Tongue (tissue), 3 donors: ENCODE measurements around the gene IRF2BP2. TPM values are rescaled to one million over a fixed set of nuclear protein-coding genes. Genes with fewer than 3 reads are reported as not detected.

Experiments
- DNase-seq: peaks from one replicate; pipeline ENCODE4 v3.0.0-alpha.2; 2015
- small RNA-seq: library from RNA; depleted of rRNA; stranded (forward); fragments of <200 nt; gene quantifications from one replicate; pipeline ENCODE3, GENCODE V24; 2014; ENCODE audit warnings: low replicate concordance
- total RNA-seq: library from RNA; depleted of rRNA; stranded (reverse); fragments of >200 nt; gene quantifications from one replicate; pipeline ENCODE4 v1.2.3, GENCODE V29; 2014

The IRF2BP2 gene
- total RNA-seq, 1 donor from 2014 or later: 135 TPM

- DNase-seq: no peak
These were observed 54.5 kb downstream of the IRF2BP2 start for GRCh38 chr1:234555390-234556024.

GRCh38 chr1:234554698-234555311, 55.2 kb downstream of the IRF2BP2 start:
- DNase-seq: peak; percentile 45

Small RNA genes within 50 kb of the gene (small RNA-seq; reads per million reads assigned to genes)
- not detected for gene RF00096

Other genes starting within 250 kb of the IRF2BP2 start
- 24.6 TPM for gene COA6, start 236.7 kb downstream of the IRF2BP2 start, total RNA-seq
- gene TARBP1, start 131.0 kb downstream of the IRF2BP2 start, total RNA-seq: 29.5 TPM